WI38 (cell line): ENCODE measurements around the gene FNTB.
A peak's percentile ranks its signal among the peaks of the same experiment; 100 is the strongest.

Source experiments
- H3K4me3 ChIP-seq: 2 replicates; pipeline ENCODE4 v1.5.1; 2011; ENCODE audit warnings: low read depth, mild to moderate bottlenecking, control low read depth, low read length
- TF ChIP-seq, protein P1 (sequence below): IDR thresholded peaks from 2 replicates; pipeline ENCODE4 v1.5.1; 2012; ENCODE audit warnings: low read depth, mild to moderate bottlenecking, control low read depth, low read length

The FNTB gene

DNA sequence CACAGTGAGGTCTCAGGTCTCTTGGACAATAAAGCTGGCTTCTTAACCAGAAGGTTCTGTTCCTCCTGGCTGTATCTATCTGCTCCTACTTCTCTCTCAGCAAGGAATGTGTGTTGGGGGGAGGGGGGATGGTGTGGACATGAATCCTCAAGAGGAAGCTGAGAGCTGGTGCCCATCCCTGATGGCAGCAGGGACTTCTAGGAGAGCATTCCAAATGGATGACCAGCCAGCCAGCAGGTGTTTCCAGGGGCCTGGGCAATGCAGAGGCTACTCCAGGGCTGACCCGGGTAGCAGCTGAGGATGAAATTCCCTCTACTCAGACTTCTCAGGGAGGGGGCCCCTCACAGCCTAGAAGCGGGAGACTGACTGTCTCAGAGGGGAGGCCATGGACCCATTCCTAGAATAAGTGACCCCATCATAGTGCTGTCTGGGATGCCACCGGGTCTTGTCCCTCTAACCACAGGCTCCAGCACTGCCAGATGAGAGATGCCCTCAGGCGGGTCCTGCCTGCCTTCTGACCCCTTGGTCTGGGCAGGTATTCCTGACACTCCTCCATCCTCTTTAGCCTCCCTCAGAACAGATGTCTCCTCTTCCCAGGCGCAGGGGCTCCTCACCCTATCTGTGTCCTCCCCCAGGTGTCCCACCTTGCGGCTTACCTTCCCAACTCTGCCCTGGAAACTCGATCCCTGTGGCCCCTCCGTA, 15.8 kb upstream of the FNTB start:
- peak overlapping the region; percentile 63 for H3K4me3 ChIP-seq
- TF ChIP-seq, protein P1, sequence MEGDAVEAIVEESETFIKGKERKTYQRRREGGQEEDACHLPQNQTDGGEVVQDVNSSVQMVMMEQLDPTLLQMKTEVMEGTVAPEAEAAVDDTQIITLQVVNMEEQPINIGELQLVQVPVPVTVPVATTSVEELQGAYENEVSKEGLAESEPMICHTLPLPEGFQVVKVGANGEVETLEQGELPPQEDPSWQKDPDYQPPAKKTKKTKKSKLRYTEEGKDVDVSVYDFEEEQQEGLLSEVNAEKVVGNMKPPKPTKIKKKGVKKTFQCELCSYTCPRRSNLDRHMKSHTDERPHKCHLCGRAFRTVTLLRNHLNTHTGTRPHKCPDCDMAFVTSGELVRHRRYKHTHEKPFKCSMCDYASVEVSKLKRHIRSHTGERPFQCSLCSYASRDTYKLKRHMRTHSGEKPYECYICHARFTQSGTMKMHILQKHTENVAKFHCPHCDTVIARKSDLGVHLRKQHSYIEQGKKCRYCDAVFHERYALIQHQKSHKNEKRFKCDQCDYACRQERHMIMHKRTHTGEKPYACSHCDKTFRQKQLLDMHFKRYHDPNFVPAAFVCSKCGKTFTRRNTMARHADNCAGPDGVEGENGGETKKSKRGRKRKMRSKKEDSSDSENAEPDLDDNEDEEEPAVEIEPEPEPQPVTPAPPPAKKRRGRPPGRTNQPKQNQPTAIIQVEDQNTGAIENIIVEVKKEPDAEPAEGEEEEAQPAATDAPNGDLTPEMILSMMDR: no peak

DNA sequence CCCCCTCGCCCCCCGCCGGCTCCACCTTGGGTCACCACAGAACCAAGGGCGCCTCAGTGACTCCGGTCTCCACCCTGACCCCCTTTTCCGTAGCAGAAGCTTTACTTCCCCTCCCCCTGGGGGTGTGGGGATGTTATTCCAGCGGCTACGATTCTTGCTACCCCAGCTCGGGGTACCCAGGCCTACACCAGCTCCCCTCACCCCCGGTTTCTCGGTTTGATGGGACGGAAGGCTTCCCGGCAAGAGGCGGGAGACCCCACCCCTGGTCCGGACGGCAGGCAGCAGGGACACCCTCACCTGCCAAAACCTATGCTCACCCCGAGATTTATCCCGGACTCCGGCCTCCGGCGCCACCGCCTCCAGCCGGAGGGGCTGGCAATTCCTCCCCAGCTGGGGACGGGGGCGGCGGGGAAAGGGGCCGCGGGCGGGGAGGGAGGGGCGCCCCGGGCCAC, 15.2 kb upstream of the FNTB start:
- H3K4me3 ChIP-seq: peak overlapping the region; percentile 63
- TF ChIP-seq, protein P1: no peak

DNA sequence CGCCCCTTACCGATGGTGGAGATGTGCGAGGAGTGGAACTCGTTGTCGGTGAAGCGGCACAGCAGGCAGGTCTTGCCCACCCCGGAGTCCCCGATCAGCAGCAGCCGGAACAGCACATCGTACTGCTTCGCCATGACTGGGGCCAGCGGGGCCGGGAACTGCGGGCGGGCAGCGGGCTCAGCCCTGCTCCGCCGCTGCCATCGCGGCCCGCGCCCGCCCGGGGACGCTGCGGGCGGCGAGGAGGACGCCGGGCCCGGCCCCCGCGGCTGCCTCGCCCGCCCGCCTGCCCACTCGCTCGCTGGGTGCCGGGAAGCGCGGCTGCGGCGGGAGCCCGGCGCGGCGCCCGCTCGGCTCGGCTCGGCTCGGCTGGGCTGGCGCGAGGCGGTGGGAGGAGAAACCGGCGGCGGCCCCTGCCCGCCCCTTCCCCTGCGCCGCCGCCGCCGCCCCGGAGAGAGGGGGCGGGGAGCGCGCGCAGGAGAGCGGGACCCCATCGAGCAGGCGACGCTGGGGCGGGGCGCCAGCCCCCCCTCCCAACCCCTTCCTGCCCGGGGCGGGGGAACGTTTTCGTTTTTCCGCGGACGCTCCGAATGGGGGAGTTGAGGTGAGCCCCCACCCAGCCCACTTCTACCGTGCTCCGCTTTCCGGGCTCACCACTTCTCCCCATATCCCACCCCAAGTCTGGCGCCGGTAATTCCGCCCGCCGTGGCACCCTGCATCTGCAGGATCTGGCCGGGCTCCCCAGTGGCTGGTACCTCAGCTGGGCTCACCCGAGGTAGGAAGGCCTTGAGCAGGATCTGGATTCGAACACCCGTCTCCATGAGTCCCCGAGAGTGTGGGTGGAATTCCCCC, 14.5 kb upstream of the FNTB start, which contains the start of gene RAB15:
TSS of gene RAB15 (minus strand) at position 394 of the 849 bp plus-strand sequence. CDS start at position 134, 260 bp downstream.
- peak within 1 kb of the TSS; percentile 64 for H3K4me3 ChIP-seq

DNA sequence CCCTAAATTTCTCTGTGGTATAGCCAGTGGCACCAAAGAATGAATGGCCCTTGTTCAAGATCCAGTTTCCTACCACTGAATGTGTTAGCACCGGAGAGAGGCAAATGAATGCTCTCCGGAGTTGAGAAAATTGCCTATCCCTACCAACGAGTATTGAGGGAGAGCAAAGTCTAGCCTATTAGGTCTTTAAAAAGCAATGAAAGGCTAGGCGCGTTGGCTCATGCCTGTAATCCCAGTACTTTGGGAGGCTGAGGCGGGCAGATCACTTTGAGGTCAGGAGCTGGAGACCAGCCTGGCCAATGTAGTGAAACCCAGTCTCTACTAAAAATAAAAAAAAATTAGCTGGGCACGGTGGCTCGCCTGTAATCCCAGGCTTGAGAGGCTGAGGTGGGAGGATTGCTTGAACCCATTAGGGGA, 13.7 kb upstream of the FNTB start:
- TF ChIP-seq, protein P1: no peak
- H3K4me3 ChIP-seq: peak overlapping the region; percentile 64; the same call in 1 of the 2 replicates

More for the DNA sequence above, 14.5 kb upstream of the FNTB start, which contains the start of gene RAB15:
- TF ChIP-seq, protein P1: no peak

DNA sequence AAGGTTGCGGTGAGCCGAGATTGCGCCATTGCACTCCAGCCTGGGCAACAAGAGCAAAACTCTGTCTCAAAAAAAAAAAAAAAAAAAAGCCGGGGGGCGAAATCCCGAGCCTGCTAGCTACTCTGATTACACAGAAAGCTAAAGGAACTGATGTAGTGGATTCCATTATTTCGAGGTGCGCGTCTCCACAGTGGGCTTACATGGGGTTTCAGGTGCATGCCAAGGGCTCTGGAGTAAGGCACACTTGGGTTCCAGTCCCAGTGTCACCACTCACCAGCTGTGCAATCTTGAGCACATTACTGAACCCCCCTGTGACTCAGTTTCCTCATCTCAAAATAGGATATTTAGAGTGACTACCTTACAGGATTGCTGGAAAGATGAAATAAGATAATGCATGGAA, 12.9 kb upstream of the FNTB start:
- H3K4me3 ChIP-seq: no peak overlapping the region
- TF ChIP-seq, protein P1: no peak

DNA sequence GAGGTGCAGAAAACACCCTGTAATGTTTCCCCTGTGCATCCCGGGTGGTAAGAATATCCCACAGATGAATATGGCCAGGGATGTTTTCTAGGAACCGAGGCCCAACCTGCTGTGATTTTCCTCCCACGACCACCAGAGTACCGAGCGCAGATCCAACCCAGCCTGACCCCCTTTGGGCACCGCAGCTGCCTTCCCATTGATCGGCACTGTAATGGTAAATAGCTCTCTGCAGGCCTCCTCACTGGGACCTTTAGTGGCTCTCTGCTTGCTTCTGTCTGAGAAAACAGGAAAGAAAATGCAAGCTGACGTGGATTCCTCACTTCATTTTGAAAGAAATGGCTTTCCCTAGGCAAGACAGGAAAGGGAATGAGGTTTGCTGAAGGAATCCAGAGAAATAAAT, 12.1 kb upstream of the FNTB start:
- TF ChIP-seq, protein P1: no peak
- no peak overlapping the region for H3K4me3 ChIP-seq
